HG03469 (cell line): Measurements from ENCODE around the gene SMARCC2.

Experiments
- ATAC-seq: cut with Tn5 transposase; IDR thresholded peaks from one replicate; pipeline ENCODE4 v1.9.1; 2021; ENCODE audit warnings: mild to moderate bottlenecking, moderate library complexity, moderate number of reproducible peaks; ENCODE audit not compliant: unreplicated experiment

SMARCC2 gene

DNA sequence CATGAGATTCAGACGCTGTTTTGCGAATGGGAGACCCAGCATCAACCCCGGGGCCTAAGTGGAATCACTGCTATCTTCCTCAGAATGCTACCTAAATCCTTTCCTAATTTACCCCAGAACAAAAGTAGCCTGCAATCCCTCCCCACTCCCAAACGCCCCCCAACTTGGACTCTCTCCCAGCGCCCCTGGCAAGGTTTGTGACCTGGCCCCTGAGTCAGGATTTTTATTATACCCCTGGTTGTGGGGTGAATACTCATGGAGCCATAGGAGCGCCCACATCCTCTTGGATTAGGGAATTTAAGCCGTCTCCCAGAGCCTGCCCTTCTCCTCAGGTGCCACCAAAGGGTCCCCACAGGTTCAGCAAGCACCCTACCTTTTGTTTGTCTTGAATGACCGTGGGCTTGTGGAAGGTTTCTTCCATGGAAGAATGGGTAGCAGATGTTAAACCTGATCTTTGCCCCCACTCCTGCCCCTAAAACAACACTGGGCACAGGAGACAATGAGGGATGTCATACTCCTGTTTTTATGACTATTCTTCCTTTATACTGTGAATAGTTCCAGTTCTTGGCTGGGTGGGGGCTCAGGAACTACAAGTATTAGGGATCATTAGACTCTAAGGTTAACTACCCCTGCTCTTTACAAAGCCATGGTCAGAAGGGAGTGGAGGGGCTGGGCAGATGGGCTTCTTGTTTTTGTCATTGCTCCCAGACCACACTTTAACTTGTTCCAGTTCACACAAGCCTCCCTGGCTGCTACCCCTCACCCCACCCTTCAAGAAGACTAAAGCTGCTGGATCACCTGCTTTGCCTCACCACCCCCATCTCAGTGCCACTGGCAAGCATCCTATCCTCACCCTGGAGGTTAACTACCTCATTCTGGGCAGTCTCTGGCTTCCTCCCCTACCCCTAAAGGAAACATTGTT, 36.3 kb downstream of the SMARCC2 start:
- no peak for ATAC-seq

GRCh38 chr12:56152132-56152755, 37.0 kb downstream of the SMARCC2 start, which contains the start of gene MYL6B:
Gene MYL6B (plus strand): TSS chr12:56152587. CDS start chr12:56153919, 1,332 bp downstream.
- ATAC-seq, result peak; percentile 73

DNA sequence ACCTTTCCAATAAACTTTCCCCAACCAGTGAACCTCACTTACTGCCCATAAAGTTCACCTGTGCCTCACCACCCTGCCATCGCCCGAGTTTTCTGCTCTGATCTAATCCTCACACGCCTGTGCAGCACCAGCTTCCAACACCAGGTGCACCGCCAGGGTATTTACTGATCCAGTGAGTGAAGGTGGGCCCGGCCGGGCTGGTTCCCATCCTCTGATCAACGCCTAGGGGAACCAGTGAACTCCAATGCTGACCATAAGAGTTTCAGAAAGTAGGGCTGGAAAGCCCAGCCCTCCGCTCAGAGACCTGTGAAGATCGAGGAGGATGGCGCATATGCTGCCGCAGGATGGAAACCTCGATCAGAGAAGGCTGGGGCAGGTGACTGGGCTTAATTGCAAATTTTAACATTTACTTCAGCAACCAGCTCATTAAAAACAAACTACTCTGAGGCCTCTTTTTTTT, 37.6 kb downstream of the SMARCC2 start:
- ATAC-seq, result no peak

- no peak for ATAC-seq
Measured at GRCh38 chr12:56150563-56150962, 38.7 kb downstream of the SMARCC2 start.

- ATAC-seq, result no peak
Measured at GRCh38 chr12:56146492-56147460, 42.5 kb downstream of the SMARCC2 start.

- no peak for ATAC-seq
Measured at GRCh38 chr12:56145217-56145616, 44.1 kb downstream of the SMARCC2 start.

GRCh38 chr12:56143870-56144269, 45.4 kb downstream of the SMARCC2 start:
- ATAC-seq, result no peak

DNA sequence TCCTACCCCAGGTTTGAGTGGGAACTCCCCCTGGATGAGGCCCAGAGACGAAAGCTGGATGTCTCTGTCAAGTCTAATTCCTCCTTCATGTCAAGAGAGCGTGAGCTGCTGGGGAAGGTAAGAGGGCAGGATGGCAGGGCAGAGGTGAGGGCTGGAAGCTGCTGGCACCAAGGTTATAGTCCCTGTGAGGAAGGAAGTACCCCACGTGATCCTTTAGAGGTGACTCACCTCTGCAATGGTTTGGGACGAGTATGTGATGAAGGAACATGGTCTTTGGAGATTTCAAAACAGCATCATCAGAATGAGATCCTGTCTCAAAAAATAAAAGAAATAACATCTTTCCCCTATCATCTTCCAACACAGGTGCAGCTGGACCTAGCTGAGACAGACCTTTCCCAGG, 46.1 kb downstream of the SMARCC2 start:
- ATAC-seq, result no peak

DNA sequence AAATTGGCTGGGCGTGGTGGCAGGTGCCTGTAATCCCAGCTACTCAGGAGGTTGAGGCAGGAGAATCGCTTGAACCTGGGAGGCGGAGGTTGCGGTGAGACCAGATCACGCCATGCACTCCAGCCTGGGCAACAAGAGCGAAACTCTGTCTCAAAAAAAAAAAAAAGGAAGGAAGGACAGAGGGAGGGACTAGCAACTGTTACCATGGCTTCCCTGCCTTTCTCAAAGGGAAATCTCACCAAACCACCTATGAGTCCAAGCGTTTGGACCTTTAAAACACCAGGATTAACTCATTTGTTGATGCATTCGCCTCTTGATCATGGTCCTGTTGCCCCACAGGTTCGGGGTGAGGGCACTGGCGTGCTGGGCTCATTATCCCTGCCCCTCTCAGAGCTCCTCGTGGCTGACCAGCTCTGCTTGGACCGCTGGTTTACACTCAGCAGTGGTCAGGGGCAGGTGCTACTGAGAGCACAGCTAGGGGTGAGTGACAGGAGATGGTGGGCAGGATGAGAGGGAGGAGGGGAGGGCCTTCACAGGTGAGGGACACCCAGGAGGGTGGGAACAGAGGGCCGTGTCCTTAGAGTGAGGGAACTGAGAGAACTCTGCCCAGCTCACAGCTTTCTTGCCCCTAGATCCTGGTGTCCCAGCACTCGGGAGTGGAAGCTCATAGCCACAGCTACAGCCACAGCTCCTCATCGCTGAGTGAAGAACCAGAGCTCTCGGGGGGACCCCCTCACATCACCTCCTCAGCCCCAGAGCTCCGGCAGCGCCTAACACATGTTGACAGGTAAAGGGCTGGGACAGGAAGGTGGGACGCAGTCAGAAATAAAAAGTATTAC, 47.1 kb downstream of the SMARCC2 start:
- ATAC-seq, result no peak

- no peak for ATAC-seq
Measured at GRCh38 chr12:56137853-56138571, 51.3 kb downstream of the SMARCC2 start.

DNA sequence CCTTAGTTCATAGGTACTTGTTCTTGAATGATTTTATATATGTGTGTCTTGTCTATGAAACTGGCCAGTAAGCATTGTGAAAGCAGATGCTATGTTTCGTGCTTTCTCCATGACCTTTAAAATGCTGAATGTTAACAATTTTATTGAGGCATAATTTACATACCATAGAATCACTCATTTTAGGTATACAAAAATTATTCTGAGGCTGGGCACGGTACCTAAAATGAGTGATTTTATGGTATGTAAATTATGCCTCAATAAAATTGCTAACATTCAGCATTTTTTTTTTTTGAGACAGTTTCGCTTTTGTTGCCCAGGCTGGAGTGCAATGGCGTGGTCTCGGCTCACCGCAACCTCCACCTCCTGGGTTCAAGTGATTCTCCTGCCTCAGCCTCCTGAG, 54.4 kb downstream of the SMARCC2 start:
- ATAC-seq, result no peak

DNA sequence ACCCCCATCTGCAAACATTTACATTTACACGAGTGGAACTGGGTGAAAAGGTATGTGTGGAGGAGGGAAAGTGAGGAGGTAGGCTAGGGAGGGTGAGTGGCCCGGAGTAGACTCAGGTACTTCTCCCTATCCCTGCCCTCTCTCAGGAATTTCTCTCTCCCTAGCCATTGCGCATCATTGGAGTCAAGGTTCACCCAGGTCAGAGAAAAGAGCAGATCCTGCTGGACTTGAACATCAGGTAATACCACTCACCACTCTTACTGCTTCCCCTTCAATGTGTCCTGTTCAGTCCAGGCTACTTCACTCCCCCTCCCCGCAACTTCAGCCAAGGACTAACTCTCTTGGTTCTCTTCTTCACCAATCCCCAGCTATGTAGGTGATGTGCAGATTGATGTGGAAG, 58.4 kb downstream of the SMARCC2 start:
- ATAC-seq, result no peak

GRCh38 chr12:56129942-56130495, 59.3 kb downstream of the SMARCC2 start:
- no peak for ATAC-seq

GRCh38 chr12:56129206-56129941, 59.9 kb downstream of the SMARCC2 start:
- no peak for ATAC-seq

DNA sequence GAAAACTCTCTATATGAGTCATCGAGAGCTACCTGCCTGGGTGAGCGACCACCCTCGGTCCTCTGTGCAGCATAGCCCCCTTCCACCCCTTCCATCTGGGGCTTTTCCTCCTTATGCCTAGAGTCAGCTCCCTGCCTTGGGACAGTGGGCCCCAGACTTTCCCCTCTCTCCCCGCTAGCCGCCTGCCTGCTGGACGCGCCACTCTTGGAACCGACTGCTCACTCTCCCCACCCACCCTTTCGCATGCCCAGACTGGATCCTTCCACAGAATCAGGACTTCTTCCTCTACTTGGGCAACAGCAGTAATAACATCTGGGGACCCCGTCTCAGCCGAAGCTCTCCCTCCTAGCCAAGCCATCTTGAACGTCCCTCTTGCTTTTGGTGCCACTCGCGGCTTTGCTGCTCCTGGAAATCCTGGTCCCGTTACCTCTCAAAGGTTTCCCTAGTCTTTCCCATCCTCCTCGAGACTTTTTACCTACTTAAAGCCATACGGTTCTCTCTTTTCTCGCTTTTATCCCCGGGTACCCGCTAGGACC, 60.5 kb downstream of the SMARCC2 start:
- no peak for ATAC-seq

DNA sequence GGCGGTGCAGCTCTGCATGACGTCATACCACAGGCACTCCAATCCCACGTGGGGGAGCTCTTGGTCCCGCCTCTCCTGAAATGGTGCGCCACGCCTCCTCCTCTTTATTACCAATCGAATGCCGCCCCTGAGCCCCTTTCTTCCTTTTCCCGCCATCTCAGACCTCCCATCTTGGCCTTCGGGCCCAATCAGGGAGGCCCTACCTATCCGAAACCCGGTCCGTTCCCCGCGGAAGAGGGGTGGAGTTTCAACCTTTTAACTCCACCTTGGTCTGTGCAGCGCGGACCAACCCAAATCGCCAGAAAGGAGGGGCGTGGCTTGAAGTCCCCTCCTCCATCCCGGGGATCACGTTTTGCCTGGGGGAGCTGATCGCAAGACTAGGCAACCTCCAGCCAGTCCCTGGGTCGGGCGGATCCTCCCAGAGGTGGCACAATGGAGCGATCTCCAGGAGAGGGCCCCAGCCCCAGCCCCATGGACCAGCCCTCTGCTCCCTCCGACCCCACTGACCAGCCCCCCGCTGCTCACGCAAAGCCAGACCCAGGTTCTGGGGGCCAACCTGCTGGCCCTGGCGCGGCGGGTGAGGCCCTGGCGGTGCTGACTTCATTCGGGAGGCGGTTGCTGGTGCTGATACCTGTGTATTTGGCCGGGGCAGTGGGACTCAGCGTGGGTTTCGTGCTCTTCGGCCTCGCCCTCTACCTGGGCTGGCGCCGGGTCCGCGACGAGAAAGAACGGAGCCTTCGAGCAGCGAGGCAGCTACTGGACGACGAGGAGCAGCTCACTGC, 61.2 kb downstream of the SMARCC2 start, which contains the start of gene ESYT1:
TSS of gene ESYT1 (plus strand) at position 380 of the 782 bp plus-strand sequence. CDS start at position 433, 53 bp downstream.
- ATAC-seq, result peak; percentile 83

GRCh38 chr12:56127485-56127887, 61.8 kb downstream of the SMARCC2 start:
- no peak for ATAC-seq
